Thoracic aorta (tissue), 2 donors: Measurements from ENCODE around the gene PAK5. TPM values are rescaled to one million over a fixed set of nuclear protein-coding genes. Genes with fewer than 3 reads are reported as not detected.

Source experiments
- ATAC-seq: fragments of 150-250 bp; one replicate; pipeline ENCODE4 v1.8.0; 2017; ENCODE audit warnings: low read depth; ENCODE audit not compliant: insufficient number of reproducible peaks, low FRiP score
- DNase-seq: peaks from one replicate; pipeline ENCODE4 v3.0.0-alpha.2; 2020; ENCODE audit warnings: low spot score
- H3K27ac ChIP-seq, 2 donors: fragments of 200-600 bp; sonication (generic); 1 replicate in 1 of 2; 2 replicates in 1 of 2; pipeline ENCODE4 v1.5.1; 2016; ENCODE audit warnings: mild to moderate bottlenecking in 2 of 2, moderate library complexity in 2 of 2
- H3K27me3 ChIP-seq: fragments of 200-600 bp; sonication (generic); replicated peaks from 2 replicates; pipeline ENCODE4 v1.6.0; 2016; ENCODE audit warnings: mild to moderate bottlenecking; ENCODE audit not compliant: insufficient read depth
- H3K36me3 ChIP-seq: fragments of 200-600 bp; sonication (generic); one replicate; pipeline ENCODE4 v1.5.1; 2016
- H3K4me1 ChIP-seq, 2 donors: fragments of 200-600 bp; sonication (generic); 1 replicate in 1 of 2; 2 replicates in 1 of 2; pipeline versions ENCODE4 v1.5.1 to v1.6.0; 2016; ENCODE audit warnings: low read depth in 2 of 2, mild to moderate bottlenecking in 1 of 2; ENCODE audit not compliant: control insufficient read depth in 1 of 2
- H3K4me3 ChIP-seq: fragments of 200-600 bp; sonication (generic); 2 replicates; pipeline ENCODE4 v1.5.1; 2016; ENCODE audit warnings: mild to moderate bottlenecking
- H3K9me3 ChIP-seq: fragments of 200-600 bp; sonication (generic); 2 replicates; pipeline ENCODE4 v1.5.1; 2016
- CTCF ChIP-seq: fragments of 200-600 bp; sonication (generic); IDR thresholded peaks from one replicate; pipeline ENCODE4 v1.5.1; 2019; ENCODE audit warnings: antibody characterized with exemption
- total RNA-seq, 2 donors: library from RNA; depleted of rRNA; stranded (reverse); fragments of >200 nt; gene quantifications; one replicate each; pipeline versions ENCODE4 v1.1.0 to v1.2.3, GENCODE V29; 2016

Gene PAK5
- total RNA-seq, 2 donors from 2014 or later, result not detected

- Histone ChIP-seq H3K4me3 (no peak overlapping the region), H3K27me3 (no peaks in the 10 kb centered on the region), H3K4me1 (no peaks in the 10 kb centered on the region), H3K36me3 (no peaks in the 10 kb centered on the region), H3K9me3 (no peaks in the 10 kb centered on the region), H3K27ac (no peak overlapping the region)
- no peak for TF ChIP-seq CTCF
- DNase-seq (no peak), ATAC-seq (no peak)
Measured at GRCh38 chr20:9591080-9591479, 247.8 kb downstream of the PAK5 start.

GRCh38 chr20:9590189-9590588 lies 248.7 kb downstream of the PAK5 start:
- H3K9me3 ChIP-seq, result no peaks in the 10 kb centered on the region
- no peak for TF ChIP-seq CTCF
- no peaks in the 10 kb centered on the region for H3K36me3 ChIP-seq
- ATAC-seq (no peak), DNase-seq (no peak)
- H3K27ac ChIP-seq, result no peak overlapping the region
- no peaks in the 10 kb centered on the region for H3K4me1 ChIP-seq
- H3K27me3 ChIP-seq, result no peaks in the 10 kb centered on the region
- no peak overlapping the region for H3K4me3 ChIP-seq

- Histone ChIP-seq H3K36me3 (no peaks in the 10 kb centered on the region), H3K4me1 (no peaks in the 10 kb centered on the region), H3K9me3 (no peaks in the 10 kb centered on the region), H3K4me3 (no peak overlapping the region), H3K27me3 (no peaks in the 10 kb centered on the region), H3K27ac (no peak overlapping the region)
- no peak for TF ChIP-seq CTCF
- ATAC-seq (no peak), DNase-seq (no peak)
Measured at GRCh38 chr20:9588706-9589105, 250.2 kb downstream of the PAK5 start.

- ATAC-seq, result no peak
- Histone ChIP-seq H3K27me3 (no peaks in the 10 kb centered on the region), H3K4me3 (no peak overlapping the region)
Measured at GRCh38 chr20:9583151-9583550, 255.7 kb downstream of the PAK5 start.

GRCh38 chr20:9582137-9582536 lies 256.7 kb downstream of the PAK5 start:
- Histone ChIP-seq H3K4me1 (no peaks in the 10 kb centered on the region), H3K27me3 (no peaks in the 10 kb centered on the region), H3K9me3 (no peaks in the 10 kb centered on the region), H3K4me3 (no peak overlapping the region), H3K36me3 (no peaks in the 10 kb centered on the region), H3K27ac (no peak overlapping the region)
- no peak for TF ChIP-seq CTCF
- DNase-seq (no peak), ATAC-seq (no peak)

More at GRCh38 chr20:9583151-9583550, 255.7 kb downstream of the PAK5 start:
- Histone ChIP-seq H3K4me1 (no peaks in the 10 kb centered on the region), H3K36me3 (no peaks in the 10 kb centered on the region), H3K9me3 (no peaks in the 10 kb centered on the region), H3K27ac (no peak overlapping the region)
- no peak for DNase-seq
- TF ChIP-seq CTCF, result no peak
